Right cardiac atrium (tissue), 5 donors: ENCODE results near the gene MTCL1. TPM values are rescaled to one million over a fixed set of nuclear protein-coding genes. Genes with fewer than 3 reads are reported as not detected.

Experiments used
- ATAC-seq, 2 donors: fragments of 200-7000 bp; cut with Tn5 transposase; one replicate each; pipeline versions ENCODE4 v1.8.0 to v1.9.1; 2020; ENCODE audit warnings: moderate library complexity in 2 of 2, mild to moderate bottlenecking in 1 of 2
- DNase-seq, 3 donors: peaks; one replicate each; pipeline ENCODE4 v3.0.0-alpha.2; 2020
- H3K27ac ChIP-seq: one replicate; pipeline ENCODE4 v1.5.1; 2013; ENCODE audit warnings: mild to moderate bottlenecking, low read length, control low read depth, moderate library complexity
- H3K27me3 ChIP-seq: one replicate; pipeline ENCODE4 v1.6.1; 2013; ENCODE audit not compliant: control insufficient read depth, insufficient read depth
- H3K4me1 ChIP-seq: one replicate; pipeline ENCODE4 v1.6.1; 2013; ENCODE audit warnings: low read length; ENCODE audit not compliant: control insufficient read depth, insufficient read depth
- H3K4me3 ChIP-seq: one replicate; pipeline ENCODE4 v1.5.1; 2013; ENCODE audit warnings: low read length, control low read depth
- H3K9me3 ChIP-seq: one replicate; pipeline ENCODE4 v1.6.1; 2013; ENCODE audit warnings: low read length; ENCODE audit not compliant: control insufficient read depth
- WGBS: extraction: QIAGEN DNeasy Blood & Tissue Kit; methylation state at CpG from one replicate; pipeline ENCODE4 v1.1.7; 2013; 5-methylcytosine and 5-hydroxymethylcytosine counted together
- intact Hi-C, 4 donors: fragments of 100-400 bp; cut with DNase I; formaldehyde crosslinking; loops; one replicate each; pipeline versions ENCODE4 v1.11.0 to v1.14.0; 2022 to 2023
- polyA plus RNA-seq: library from polyadenylated mRNA; stranded (reverse); fragments of 200-250 nt; gene quantifications from one replicate; pipeline ENCODE4 v1.2.3, GENCODE V29; 2013
- total RNA-seq, 4 donors: library from RNA; stranded (reverse); fragmentation: NEBNext Ultra II Directional; extraction: Animal tissue kit (Norgen Biotek cat#: 25700); gene quantifications; one replicate each; pipeline ENCODE4 v1.2.1, GENCODE V29; 2021
- donor health status: healthy with polysubstance abuse.
- donor health status: DM: no; HTN: yes; CAD: no.
- donor health status: DM: no; HTN: no; CAD: no.
- donor health status: DM: no; HTN: yes; CAD: no; lungs with severe emphysema.
- donor health status: DM: yes; HTN: yes; CAD: no.

Gene MTCL1
- total and polyA plus RNA-seq, 5 donors, result 5.3 to 8.7 (median 6.4) TPM

DNA sequence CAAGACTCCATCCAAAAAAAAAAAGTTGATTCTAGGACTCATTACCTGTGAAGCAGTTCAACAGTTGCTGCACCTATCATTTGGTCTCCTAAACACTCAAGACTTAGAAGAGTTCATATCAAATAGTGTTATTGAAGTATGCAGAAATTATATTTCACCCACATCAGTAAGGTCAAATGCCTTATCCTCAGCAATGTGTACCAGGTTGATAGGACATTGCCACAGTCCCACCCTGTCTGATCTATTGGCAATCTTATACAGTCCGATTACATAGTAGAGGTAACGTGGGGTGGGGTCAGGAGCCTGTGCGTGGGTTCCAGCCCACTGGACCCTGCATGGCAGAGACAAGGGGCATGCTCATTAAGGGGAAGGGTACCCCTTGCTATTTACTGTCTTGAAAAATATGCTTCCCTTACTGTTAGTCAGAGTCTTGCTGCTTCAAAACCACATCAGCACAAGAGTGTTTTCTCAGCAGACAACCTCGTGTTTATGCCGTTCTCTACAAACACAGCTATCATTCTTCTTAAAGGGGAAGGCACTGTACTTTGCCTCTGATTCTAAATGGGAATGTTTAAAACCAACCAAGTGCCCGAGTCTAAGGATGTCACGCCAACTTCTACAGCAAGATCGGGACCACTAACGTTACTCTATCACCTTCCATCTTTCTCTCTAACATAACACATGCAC, 115.2 kb downstream of the MTCL1 start:
- Histone ChIP-seq H3K27me3 (no peaks in the 10 kb centered on the region), H3K27ac (no peak overlapping the region), H3K4me1 (peaks cover 2% of the 10 kb centered on the region), H3K4me3 (no peak overlapping the region), H3K9me3 (no peaks in the 10 kb centered on the region)
- 77% methylated on average over 9 of the region's 9 CpGs for WGBS
- intact Hi-C loops, result no loop called here
- no peak for DNase-seq
- no peak for ATAC-seq

DNA sequence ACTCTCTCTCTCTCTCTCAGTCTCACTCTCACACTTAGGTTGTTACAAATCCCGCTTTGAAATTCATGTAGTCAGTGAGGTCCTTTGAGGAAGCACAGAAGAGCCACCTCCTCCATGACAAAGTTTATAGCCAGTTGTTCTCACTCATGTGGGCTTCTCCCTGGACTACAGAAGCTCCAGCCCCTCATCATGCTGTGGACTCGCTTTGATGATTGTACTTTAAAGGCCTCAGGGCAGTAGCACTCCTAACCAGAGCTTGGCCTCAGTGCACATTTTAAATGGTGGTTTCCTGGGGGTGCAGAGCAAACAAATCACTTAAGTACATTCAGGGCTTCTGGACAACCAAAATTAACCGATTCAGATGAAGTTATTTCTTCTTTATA, 115.7 kb downstream of the MTCL1 start:
- DNase-seq, result no peak
- Histone ChIP-seq H3K4me3 (no peak overlapping the region), H3K27me3 (no peaks in the 10 kb centered on the region), H3K9me3 (no peaks in the 10 kb centered on the region), H3K4me1 (peaks cover 2% of the 10 kb centered on the region), H3K27ac (no peak overlapping the region)
- intact Hi-C loops, result no loop called here
- ATAC-seq, result no peak
- WGBS, result 85% methylated on average over 3 of the region's 3 CpGs

DNA sequence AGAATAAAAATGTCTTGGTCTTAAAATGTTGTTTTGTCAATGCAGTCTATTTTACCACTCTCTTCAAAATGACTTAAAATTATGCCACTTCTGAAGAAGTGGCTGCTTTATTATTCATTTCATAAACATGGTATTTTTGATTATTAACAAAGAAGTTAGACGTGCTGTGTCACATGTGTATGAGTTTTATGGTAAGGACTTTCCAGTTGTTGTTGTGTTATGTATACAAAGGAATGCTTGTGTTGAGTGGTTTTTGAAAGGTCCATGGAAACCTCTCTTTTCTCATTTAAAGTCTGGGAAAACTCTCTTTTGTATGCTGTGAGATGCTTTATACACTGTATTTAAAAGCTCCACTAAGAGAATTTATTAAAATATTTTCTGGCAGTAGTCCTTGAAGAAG, 116.2 kb downstream of the MTCL1 start:
- intact Hi-C loops, result no loop called here
- no peak for DNase-seq
- 84% methylated on average over 1 of the region's 1 CpG for WGBS

DNA sequence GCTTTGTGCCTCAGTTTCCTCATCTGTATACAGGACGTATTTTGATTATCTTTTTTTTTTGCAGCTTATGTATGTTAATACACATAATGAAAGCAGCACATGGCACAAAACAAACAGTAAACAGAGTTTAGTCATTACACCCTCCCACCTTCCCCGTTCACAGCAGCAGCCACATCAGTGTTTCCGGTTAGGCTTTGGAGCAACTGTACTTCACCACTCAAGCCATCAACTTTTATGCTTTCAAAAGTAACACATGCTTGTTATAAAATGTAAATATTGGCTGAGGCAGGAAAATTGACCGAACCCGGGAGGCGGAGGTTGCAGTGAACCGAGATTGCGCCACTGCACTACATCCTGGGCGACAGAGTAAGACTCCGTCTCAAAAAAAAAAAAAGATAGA, 117.3 kb downstream of the MTCL1 start:
- WGBS, result 95% methylated on average over 10 of the region's 10 CpGs

More for the DNA sequence above, 116.2 kb downstream of the MTCL1 start:
- ATAC-seq, result no peak
- no peaks in the 10 kb centered on the region for H3K27me3 ChIP-seq
- peaks cover 2% of the 10 kb centered on the region for H3K4me1 ChIP-seq
- H3K27ac ChIP-seq, result no peak overlapping the region
- H3K4me3 ChIP-seq, result no peak overlapping the region
- no peaks in the 10 kb centered on the region for H3K9me3 ChIP-seq

DNA sequence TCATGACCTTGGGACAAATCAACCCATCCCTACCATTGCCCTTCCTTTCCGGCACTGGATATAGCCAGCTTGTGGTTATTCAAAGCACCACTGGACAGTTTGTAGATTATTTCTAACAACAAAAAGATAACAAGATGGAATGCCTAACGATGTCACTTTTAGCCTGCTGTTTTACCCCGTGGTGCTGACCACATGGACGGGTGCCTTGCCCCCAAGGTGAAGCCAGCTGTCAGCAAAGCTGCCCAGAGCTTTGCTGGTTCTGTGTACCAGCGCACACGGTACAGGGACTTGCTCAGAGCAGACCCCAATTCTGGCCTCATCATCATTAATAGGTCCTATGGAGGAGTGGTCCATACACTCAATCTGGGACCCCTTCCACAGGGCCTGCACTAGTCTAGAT, 118.2 kb downstream of the MTCL1 start:
- intact Hi-C loops, result no loop called here
- ATAC-seq, result peak in 1 of 2 donors; percentile 28
- WGBS, result 49% methylated on average over 6 of the region's 6 CpGs
- no peak overlapping the region for H3K4me3 ChIP-seq
- H3K27ac ChIP-seq, result peak overlapping the region; percentile 49
- H3K4me1 ChIP-seq, result peaks cover 2% of the 10 kb centered on the region
- H3K27me3 ChIP-seq, result no peaks in the 10 kb centered on the region
- no peak for DNase-seq
- H3K9me3 ChIP-seq, result no peaks in the 10 kb centered on the region

More for the DNA sequence above, 117.3 kb downstream of the MTCL1 start:
- DNase-seq (no peak), ATAC-seq (no peak)
- Histone ChIP-seq H3K27ac (no peak overlapping the region), H3K27me3 (no peaks in the 10 kb centered on the region), H3K4me3 (no peak overlapping the region), H3K4me1 (peaks cover 2% of the 10 kb centered on the region), H3K9me3 (no peaks in the 10 kb centered on the region)
- intact Hi-C loops, result no loop called here

DNA sequence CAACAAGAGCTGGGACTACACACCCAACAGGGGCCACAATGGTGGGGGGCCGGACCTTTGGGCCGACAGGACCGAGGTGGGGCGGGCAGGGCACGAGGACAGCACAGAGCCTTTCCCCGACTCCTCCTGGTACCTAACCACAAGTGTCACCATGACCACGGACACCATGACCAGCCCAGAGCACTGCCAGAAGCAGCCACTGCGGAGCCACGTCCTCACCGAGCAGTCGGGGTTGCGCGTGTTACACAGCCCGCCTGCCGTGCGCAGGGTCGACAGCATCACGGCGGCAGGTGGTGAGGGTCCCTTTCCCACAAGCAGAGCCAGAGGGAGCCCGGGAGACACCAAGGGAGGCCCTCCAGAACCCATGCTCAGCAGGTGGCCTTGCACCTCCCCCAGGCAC, 119.5 kb downstream of the MTCL1 start:
- Histone ChIP-seq H3K27me3 (no peaks in the 10 kb centered on the region), H3K27ac (no peak overlapping the region), H3K9me3 (no peaks in the 10 kb centered on the region), H3K4me1 (peaks cover 2% of the 10 kb centered on the region), H3K4me3 (no peak overlapping the region)
- ATAC-seq (no peak), DNase-seq (no peak)
- WGBS, result 99% methylated on average over 20 of the region's 20 CpGs
- intact Hi-C loops, result no loop called here

DNA sequence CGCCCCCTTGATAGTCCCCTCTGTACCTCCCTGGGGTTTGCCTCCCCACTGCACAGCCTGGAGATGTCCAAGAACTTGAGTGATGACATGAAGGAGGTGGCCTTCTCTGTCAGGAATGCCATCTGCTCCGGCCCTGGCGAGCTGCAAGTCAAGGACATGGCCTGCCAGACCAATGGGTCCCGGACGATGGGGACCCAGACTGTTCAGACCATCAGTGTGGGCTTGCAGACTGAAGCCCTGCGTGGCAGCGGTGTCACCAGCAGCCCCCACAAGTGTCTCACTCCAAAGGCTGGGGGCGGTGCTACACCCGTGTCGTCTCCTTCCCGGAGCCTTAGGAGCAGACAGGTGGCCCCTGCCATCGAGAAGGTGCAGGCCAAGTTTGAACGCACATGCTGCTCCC, 119.9 kb downstream of the MTCL1 start:
- 95% methylated on average over 13 of the region's 13 CpGs for WGBS
- Histone ChIP-seq H3K27ac (no peak overlapping the region), H3K27me3 (no peaks in the 10 kb centered on the region), H3K9me3 (no peaks in the 10 kb centered on the region), H3K4me1 (peaks cover 2% of the 10 kb centered on the region), H3K4me3 (no peak overlapping the region)
- DNase-seq (no peak), ATAC-seq (no peak)
- intact Hi-C loops, result no loop called here

DNA sequence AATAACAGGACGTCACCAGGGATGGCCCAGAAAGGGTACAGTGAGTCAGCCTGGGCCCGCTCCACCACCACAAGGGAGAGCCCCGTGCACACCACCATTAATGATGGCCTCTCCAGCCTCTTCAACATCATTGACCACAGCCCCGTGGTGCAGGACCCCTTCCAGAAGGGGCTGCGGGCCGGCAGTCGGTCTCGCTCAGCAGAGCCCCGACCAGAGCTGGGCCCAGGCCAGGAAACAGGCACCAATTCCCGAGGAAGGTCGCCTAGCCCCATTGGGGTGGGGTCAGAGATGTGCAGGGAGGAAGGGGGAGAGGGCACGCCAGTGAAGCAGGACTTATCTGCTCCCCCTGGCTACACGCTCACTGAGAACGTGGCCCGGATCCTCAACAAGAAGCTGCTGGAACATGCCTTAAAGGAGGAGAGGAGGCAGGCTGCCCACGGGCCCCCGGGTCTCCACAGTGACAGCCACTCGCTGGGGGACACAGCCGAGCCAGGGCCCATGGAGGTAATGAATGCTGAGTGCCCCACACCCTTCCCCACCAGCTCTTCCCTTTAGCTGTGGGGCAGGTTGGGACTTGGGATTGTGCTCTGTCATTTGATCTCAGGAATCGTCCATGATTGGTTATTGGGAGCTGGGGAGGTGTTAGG, 120.5 kb downstream of the MTCL1 start:
- no peaks in the 10 kb centered on the region for H3K27me3 ChIP-seq
- ATAC-seq (no peak), DNase-seq (no peak)
- no peak overlapping the region for H3K27ac ChIP-seq
- H3K4me1 ChIP-seq, result peaks cover 2% of the 10 kb centered on the region
- intact Hi-C loops, result no loop called here
- WGBS, result 87% methylated on average over 20 of the region's 20 CpGs
- no peaks in the 10 kb centered on the region for H3K9me3 ChIP-seq
- H3K4me3 ChIP-seq, result no peak overlapping the region

DNA sequence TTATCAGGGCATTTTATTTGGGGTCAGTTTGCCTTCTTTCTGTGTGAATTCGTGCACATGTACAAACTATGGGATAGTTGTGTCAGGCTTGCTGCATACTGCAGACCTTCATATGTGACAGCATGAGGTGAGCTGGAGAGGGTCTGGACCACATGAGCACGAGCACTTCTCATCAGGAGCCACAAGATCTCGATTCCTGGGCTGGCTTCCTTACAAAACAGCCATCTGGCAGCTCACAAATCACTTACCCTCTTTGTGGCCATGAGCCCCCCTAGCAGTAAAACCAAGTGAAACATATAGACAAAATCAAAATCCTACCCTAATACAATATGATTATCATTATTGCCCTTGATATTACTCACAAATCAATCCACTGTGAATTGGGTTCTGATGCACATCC, 121.2 kb downstream of the MTCL1 start:
- Histone ChIP-seq H3K4me1 (peaks cover 2% of the 10 kb centered on the region), H3K4me3 (no peak overlapping the region), H3K27ac (no peak overlapping the region), H3K27me3 (no peaks in the 10 kb centered on the region), H3K9me3 (no peaks in the 10 kb centered on the region)
- DNase-seq (no peak), ATAC-seq (no peak)
- intact Hi-C loops, result no loop called here
- 87% methylated on average over 3 of the region's 3 CpGs for WGBS

DNA sequence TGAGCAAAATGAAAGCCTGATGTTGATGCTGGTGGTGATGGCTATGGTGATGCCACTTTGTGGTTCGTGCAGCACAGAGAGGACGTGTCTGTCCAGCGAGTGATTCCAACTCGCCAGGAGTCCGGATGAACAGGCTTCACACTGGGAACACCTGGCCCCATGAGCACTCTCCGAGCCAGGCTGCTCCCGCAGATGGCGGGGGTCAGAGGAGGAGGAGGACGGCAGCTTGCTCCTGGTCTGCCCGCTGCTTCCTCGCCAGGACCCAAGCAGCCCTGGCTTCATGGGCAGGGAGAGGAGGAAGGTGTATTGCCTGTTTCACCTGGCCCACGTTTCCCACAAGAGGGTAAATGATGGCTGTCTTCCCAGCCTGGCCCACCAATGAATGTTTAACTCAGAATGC, 121.6 kb downstream of the MTCL1 start:
- ATAC-seq (no peak), DNase-seq (no peak)
- no peak overlapping the region for H3K4me3 ChIP-seq
- no peaks in the 10 kb centered on the region for H3K9me3 ChIP-seq
- no peaks in the 10 kb centered on the region for H3K27me3 ChIP-seq
- peaks cover 2% of the 10 kb centered on the region for H3K4me1 ChIP-seq
- H3K27ac ChIP-seq, result no peak overlapping the region
- intact Hi-C loops, result no loop called here
- 95% methylated on average over 12 of the region's 12 CpGs for WGBS

DNA sequence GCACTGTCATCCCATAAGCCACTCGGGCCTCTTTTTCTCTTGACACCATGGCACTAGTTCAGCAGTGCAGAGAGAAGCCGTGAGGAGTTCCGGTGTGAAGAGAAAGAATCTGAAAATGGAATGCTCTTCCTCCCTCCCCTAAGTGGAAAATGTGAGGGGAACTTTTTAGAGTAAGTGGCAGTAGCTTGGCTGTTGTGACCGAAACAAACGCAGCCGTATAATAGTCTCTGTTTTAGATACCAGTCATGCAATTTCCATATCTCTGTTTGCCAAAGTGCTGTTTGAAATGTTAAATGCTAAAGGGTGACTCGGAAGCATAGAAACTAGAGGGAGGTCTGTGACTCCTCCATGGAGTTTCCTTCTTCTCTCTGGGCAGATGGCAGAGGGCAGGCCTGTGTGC, 122.9 kb downstream of the MTCL1 start:
- DNase-seq, result no peak
- Histone ChIP-seq H3K27me3 (no peaks in the 10 kb centered on the region), H3K9me3 (no peaks in the 10 kb centered on the region), H3K27ac (no peak overlapping the region), H3K4me3 (no peak overlapping the region), H3K4me1 (peaks cover 2% of the 10 kb centered on the region)
- intact Hi-C loops, result no loop called here
- WGBS, result 45% methylated on average over 7 of the region's 7 CpGs
- no peak for ATAC-seq
